ENCODE measurements around the gene AURKB. TPM values are rescaled to one million over a fixed set of nuclear protein-coding genes. Genes with fewer than 3 reads are reported as not detected.
A peak's percentile ranks its signal among the peaks of the same experiment; 100 is the strongest.

Gene AURKB
- total RNA-seq, 1 donor from 2014 or later = 15.7 TPM

- Mint-ChIP-seq H3K4me3 (ENCODE audit: unreplicated experiment) (peak overlapping the region; percentile 87), H3K9me3 (ENCODE audit: unreplicated experiment) (no peaks in the 10 kb centered on the region), H3K27me3 (ENCODE audit: unreplicated experiment) (no peaks in the 10 kb centered on the region), H3K27ac (ENCODE audit: unreplicated experiment) (peak overlapping the region; percentile 98), H3K4me1 (ENCODE audit: unreplicated experiment) (peaks cover 33% of the 10 kb centered on the region), H3K36me3 (ENCODE audit: unreplicated experiment) (peaks cover 8% of the 10 kb centered on the region)
- TF ChIP-seq, protein P1, sequence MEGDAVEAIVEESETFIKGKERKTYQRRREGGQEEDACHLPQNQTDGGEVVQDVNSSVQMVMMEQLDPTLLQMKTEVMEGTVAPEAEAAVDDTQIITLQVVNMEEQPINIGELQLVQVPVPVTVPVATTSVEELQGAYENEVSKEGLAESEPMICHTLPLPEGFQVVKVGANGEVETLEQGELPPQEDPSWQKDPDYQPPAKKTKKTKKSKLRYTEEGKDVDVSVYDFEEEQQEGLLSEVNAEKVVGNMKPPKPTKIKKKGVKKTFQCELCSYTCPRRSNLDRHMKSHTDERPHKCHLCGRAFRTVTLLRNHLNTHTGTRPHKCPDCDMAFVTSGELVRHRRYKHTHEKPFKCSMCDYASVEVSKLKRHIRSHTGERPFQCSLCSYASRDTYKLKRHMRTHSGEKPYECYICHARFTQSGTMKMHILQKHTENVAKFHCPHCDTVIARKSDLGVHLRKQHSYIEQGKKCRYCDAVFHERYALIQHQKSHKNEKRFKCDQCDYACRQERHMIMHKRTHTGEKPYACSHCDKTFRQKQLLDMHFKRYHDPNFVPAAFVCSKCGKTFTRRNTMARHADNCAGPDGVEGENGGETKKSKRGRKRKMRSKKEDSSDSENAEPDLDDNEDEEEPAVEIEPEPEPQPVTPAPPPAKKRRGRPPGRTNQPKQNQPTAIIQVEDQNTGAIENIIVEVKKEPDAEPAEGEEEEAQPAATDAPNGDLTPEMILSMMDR (IDR thresholded peaks at IDR 0.05) = no peak
- no peak for DNase-seq (ENCODE audit: extremely low spot score, unreplicated experiment)
Measured at GRCh38 chr17:8163978-8164814, 46.2 kb downstream of the AURKB start.

DNA sequence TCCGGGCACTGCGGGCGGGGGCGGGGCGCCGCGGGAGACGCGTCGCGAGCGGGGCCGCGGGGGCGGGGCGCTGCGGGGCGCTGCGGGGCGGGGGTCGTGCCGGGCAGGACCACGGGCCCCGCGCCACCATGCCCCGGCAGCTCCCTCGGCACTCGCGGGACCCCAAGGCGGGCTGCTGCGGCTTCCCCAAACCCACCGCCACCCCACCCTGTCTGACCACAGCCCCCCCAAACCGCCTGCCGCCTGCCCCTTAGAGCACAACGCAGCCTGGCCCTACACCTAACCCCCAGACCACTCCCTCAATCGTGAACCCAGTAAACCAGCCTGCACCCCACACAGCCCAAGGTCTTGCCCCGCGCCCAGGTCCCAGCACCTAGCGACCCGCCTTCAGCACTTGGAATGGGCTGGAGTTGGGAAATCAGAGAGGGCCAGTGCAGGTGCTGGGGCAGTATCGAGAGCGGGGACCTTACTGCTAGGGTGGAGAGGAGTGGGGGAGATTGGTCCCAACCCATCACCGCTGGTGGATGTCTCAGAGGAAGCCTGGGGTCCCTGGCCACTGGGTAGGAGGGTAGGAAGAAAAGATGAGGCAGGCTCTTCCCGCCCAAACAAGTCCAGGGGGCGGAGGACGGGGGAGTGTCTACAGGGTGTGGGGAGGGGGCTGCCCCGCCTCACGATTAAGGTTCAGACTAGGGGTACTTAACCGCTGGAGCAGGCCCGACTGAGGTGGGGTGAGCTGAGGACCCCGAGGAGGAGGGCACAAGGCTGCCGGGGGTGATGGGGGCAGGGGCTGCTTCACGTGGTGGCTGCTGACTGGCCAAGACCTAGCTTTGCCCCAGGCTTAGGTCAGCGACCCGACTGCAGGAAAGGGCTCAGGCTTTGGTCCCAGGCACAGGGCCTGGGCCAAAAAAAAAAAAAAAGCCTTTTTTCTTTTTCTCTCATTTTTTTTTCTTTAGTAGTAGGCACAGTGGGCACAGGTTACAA lies 47.1 kb downstream of the AURKB start:
- TF ChIP-seq, protein P1 (IDR thresholded peaks at IDR 0.05) = no peak
- Mint-ChIP-seq H3K27ac (ENCODE audit: unreplicated experiment) (peak overlapping the region; percentile 98), H3K27me3 (ENCODE audit: unreplicated experiment) (no peaks in the 10 kb centered on the region), H3K4me3 (ENCODE audit: unreplicated experiment) (peak overlapping the region; percentile 87), H3K4me1 (ENCODE audit: unreplicated experiment) (peaks cover 38% of the 10 kb centered on the region), H3K36me3 (ENCODE audit: unreplicated experiment) (peaks cover 11% of the 10 kb centered on the region), H3K9me3 (ENCODE audit: unreplicated experiment) (no peaks in the 10 kb centered on the region)
- DNase-seq (ENCODE audit: extremely low spot score, unreplicated experiment) = no peak

GRCh38 chr17:8162233-8162996 lies 48.0 kb downstream of the AURKB start, which contains the start of gene VAMP2:
Gene VAMP2 (minus strand): TSS chr17:8162948. CDS start chr17:8162879, 69 bp downstream.
- H3K36me3 Mint-ChIP-seq (ENCODE audit: unreplicated experiment) = peaks cover 11% of the 10 kb centered on the region
- H3K27me3 Mint-ChIP-seq (ENCODE audit: unreplicated experiment) = no peaks in the 10 kb centered on the region
- H3K4me1 Mint-ChIP-seq (ENCODE audit: unreplicated experiment) = peaks cover 38% of the 10 kb centered on the region
- H3K27ac Mint-ChIP-seq (ENCODE audit: unreplicated experiment) = peak within 1 kb of the TSS; percentile 98
- peak within 1 kb of the TSS; percentile 87 for H3K4me3 Mint-ChIP-seq (ENCODE audit: unreplicated experiment)
- peak; percentile 95 for DNase-seq (ENCODE audit: extremely low spot score, unreplicated experiment)
- TF ChIP-seq, protein P1 (IDR thresholded peaks at IDR 0.05) = no peak
- no peaks in the 10 kb centered on the region for H3K9me3 Mint-ChIP-seq (ENCODE audit: unreplicated experiment)

- H3K36me3 Mint-ChIP-seq (ENCODE audit: unreplicated experiment) = peaks cover 11% of the 10 kb centered on the region
- no peaks in the 10 kb centered on the region for H3K9me3 Mint-ChIP-seq (ENCODE audit: unreplicated experiment)
- peak overlapping the region; percentile 86 for H3K27ac Mint-ChIP-seq (ENCODE audit: unreplicated experiment)
- H3K4me1 Mint-ChIP-seq (ENCODE audit: unreplicated experiment) = peaks cover 38% of the 10 kb centered on the region
- peak overlapping the region; percentile 74 for H3K4me3 Mint-ChIP-seq (ENCODE audit: unreplicated experiment)
- no peak for DNase-seq (ENCODE audit: extremely low spot score, unreplicated experiment)
- H3K27me3 Mint-ChIP-seq (ENCODE audit: unreplicated experiment) = no peaks in the 10 kb centered on the region
- TF ChIP-seq, protein P1 (IDR thresholded peaks at IDR 0.05) = no peak
Measured at GRCh38 chr17:8161289-8162232, 48.8 kb downstream of the AURKB start.

Data from osteocyte (in vitro differentiated cells).